NCI-H1417 treated with DMSO at 0.1 percent for 48 hours (cell line): ENCODE results near the gene APP.
A peak's percentile ranks its signal among the peaks of the same experiment; 100 is the strongest.
"Not testable (repeated sequence)": the region's sequence is repeated elsewhere in the genome, so short reads cannot be mapped to it uniquely, and the experiment has no call there.

Source experiments
- DNase-seq: peaks from one replicate; lab custom pipeline; 2025; lab: John Stamatoyannopoulos, UW

Gene APP

GRCh38 chr21:26098772-26099397 lies 71.7 kb downstream of the APP start:
- DNase-seq = no peak

- no peak for DNase-seq
These were observed 73.1 kb downstream of the APP start for GRCh38 chr21:26097475-26097874.

DNA sequence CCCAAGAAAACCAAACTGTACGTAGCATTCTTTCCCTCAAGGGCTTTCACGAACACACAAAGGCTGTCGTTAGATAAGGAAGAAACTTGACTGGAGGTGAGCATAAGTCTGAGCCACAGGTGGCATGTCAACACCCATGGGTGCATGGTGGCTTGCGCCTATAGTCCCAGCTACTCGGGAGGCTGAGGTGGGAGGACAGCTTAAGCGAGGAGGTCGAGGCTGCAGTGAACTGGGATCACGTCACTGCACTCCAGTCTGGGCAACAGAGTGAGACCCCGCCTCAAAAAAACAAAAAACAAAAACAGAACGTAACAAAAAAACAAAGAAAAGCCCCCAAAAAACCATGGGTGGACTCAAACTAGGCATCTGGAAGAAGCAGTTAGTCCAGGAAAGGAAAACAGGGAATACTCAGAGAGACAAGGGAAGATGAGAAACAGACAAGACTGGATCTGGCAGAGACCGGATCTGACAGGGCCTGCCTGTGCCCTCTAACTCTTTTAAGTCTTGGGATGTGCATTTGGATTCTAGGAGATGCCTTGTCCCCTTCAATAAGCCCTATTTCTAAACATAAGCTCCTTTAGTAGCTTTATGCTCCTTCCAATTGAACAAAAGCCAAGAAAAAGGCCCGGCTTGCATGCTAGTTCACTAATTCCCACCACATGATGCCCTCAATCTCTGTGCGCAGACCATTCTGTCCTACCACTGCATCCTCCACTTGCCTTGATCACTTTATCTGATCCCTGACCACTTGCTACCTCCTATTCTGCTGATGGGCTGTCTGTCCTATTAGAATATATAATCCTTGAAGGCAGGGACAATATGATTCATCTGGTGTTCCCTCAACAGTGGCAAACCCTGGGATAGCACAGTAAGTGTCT lies 73.8 kb downstream of the APP start:
- DNase-seq = no peak

- no peak for DNase-seq
These were observed 75.4 kb downstream of the APP start for GRCh38 chr21:26095131-26095530.

- no peak for DNase-seq
These were observed 77.4 kb downstream of the APP start for GRCh38 chr21:26093122-26093521.

GRCh38 chr21:26091480-26092018 lies 79.0 kb downstream of the APP start:
- no peak for DNase-seq

DNA sequence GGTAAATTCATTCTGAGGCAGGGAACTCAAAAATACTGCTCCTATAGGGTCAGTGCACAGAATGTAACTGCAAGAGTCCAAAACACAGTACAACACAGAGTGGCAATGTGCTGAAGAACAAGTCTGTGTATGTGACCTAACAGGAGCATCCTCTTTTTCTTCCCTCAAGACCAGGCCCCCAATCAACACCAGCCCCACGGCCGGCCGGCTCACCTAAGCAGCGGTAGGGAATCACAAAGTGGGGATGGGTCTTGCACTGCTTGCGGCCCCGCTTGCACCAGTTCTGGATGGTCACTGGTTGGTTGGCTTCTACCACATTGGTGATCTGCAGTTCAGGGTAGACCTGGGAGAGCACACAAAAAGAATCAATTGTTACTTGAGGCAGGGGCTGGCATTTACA lies 80.8 kb downstream of the APP start:
- no peak for DNase-seq

- peak; percentile 72 for DNase-seq
These were observed 83.2 kb downstream of the APP start for GRCh38 chr21:26087223-26087918.

DNA sequence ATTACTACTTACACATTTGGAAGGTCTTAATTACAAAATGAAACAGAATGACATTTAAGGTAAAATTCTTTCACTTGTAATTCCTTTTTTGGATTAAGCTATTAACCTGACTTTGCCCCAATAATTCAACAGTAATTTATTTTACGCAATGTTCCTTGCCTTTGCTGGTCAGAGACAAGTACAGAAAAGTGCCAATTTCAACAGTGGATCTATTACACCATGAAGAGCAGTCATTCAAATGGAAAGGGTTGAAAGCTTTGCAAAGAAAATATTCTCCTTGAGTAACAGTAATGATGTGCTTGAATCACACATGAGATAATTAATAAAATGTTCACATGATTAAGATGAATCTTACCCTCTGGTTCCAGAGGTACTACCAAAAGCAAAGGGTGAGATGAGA lies 84.7 kb downstream of the APP start:
- DNase-seq = no peak

- no peak for DNase-seq
These were observed 85.4 kb downstream of the APP start for GRCh38 chr21:26085127-26085526.

DNA sequence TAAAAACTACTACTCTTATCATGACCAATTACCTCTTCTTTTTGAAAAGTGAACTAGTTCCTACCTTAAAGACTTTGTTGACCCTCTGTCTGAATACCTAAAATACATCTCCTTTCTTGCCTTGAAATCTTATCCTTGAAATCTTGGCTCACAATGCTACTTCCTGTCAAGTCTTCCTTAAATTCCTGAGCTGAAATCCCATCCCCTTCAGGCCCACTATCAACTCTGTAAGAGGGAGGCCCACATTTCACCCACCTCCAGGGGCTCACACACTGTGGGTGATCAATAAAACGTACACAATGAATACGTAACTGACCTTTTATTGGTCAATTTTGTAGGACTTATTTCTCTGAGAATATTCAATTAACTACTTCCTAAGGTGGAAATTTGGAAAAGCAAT lies 88.0 kb downstream of the APP start:
- DNase-seq = no peak

DNA sequence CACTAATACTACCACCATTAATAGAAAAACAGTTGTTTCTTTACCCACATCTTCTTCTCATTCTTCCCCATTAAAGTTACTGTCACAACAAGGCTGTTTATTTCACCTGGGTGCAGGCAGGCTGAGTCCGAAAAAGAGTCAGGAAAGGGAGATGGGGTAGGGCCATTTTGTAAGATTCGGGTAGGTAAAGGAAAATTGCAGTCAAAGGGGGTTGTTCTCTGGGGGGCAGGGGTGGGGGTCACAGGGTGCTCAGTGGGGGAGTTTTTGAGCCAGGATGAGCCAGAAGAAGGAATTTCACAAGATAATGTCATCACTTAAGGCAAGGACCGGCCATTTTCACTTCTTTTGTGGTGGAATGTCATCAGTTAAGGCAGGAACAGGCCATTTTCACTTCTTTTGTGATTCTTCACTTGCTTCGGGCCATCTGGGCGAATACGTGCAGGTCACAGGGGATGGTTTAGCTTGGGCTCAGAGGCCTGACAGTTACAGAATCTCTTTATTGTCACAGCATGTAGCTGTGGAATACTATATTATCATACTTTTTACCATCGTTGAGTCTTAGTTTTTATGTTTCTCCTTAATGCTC lies 89.3 kb downstream of the APP start:
- DNase-seq = not testable (repeated sequence)

DNA sequence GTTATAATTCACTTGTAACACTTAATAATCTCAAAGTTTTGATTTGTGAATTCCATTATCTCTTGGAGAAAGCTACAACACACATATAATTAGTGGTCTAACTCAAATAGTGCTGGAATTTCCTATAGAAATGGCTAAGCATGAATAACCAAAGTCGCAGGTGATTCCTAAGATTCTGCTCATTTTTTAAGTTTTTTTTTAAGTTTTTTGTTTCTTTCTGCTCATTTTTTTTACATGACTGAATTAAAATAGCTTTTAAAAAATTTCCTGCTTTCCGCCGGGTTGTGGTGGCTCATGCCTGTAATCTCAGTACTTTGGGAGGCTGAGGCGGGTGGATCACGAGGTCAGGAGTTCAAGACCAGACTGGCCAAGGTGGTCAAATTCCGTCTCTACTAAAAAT lies 90.4 kb downstream of the APP start:
- DNase-seq = no peak

DNA sequence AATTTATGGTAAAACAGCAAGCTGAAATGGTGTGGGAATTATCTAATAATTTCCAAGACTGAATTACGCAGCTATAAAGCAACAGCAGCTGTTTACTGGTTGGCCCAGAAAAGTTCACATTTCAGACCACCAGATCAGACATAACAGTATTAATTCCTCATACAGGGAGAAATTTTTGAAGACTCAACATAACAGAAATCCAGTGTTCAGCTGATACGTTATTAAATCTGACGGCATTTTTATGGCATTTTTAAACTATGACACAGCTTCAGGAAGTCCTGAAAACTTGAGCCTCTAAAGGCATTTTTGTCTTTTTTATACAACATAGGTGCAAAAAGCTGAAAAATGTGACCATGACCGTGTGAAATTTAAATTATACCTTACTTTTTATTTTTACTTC lies 91.2 kb downstream of the APP start:
- no peak for DNase-seq

GRCh38 chr21:26077521-26077920 lies 93.0 kb downstream of the APP start:
- no peak for DNase-seq

- DNase-seq = no peak
These were observed 97.6 kb downstream of the APP start for GRCh38 chr21:26072666-26073615.

DNA sequence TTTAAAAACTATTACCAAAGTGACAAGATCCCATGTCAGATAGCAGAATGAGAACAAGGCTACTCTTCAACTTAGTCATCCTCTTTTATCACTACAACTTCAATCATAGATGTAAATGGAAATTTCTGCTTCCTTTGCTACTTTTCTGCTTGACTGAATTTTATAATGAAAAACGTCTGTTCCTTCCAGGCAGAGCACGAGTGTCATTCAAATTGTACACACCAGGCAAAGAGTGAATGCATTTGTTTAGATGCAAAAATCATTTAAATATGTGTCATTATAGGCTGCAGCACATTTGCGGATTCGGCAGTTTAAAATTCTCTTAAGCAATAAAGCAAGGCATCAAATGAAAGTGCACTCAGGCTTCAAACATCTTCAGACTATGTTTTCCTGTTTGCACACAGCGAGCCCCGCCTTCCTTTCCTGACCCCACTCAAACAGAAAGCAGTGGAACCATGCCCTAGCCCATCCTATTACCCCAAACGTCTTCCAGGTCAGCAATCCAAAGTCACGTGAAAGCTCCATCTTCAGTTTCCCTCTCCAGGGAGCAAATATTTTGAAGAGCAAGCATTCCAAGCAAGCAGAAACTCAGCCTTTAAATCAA lies 99.6 kb downstream of the APP start:
- no peak for DNase-seq

DNA sequence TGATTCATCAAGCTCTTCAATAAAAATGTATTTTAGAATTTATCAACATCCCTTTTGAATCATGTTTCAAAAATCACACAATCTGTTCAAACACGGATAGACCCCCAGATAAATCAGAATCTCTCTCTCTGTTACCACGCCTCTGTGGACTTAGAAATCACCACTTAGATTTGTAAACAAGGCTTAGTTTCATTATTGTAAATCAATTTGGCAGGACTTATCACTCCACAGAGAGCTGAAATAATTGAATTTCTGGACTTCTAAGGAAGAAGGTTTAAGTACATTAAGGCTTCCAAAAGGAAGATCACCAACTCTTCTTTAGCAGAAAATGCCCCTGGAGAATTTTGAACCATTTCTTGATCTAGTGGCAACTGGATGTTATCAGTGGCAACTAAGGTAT lies 100.4 kb downstream of the APP start:
- DNase-seq = no peak

- DNase-seq = no peak
These were observed 101.8 kb downstream of the APP start for GRCh38 chr21:26068776-26069175.

DNA sequence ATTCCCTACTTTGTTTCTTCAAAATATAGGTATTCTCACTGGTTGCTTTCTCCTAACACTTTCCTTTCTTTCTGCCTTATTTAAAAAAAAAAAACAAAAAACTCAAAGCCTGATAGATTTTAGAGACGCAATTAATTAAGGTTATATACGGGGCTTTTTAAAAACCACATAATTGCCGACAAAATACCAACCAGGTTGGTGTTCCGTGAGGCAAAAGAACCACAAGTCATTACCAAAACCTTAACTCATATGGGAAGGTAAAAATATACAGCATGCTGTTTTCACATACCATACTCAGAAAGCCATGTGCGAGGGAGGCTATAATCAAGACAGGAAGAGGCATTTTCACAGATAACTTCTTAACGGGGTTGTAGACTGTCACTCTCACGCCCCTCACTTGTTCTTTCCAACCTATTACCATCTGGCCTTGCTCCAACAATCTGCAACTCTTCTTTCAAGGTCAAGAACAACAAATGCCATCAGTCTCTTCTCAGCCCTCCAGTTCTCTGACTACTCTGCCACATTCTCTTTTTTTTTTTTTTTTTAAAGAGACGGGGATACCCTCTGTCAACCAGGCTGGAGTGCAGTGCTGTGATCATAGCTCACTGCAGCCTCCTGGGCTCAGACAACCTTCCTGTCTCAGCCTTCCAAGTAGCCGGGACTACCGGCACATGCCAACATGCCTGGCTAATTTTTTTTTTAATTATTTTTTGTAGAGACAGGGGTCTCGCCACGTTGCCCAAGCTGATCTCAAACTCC lies 102.6 kb downstream of the APP start:
- no peak for DNase-seq
